Osteoblast (primary cell): Measurements from ENCODE around the gene SEMA6B. TPM values are rescaled to one million over a fixed set of nuclear protein-coding genes. Genes with fewer than 3 reads are reported as not detected.

Source experiments
- DNase-seq: peaks from one replicate; pipeline ENCODE4 v3.0.0; 2011; ENCODE audit warnings: low spot score, mixed read lengths; ENCODE audit not compliant: insufficient read length; ENCODE audit errors: missing footprints
- H2AFZ ChIP-seq: 2 replicates; pipeline ENCODE4 v1.6.0; 2011; ENCODE audit warnings: mild to moderate bottlenecking, low read length
- H3K27ac ChIP-seq: 2 replicates; pipeline ENCODE4 v1.5.1; 2011; ENCODE audit warnings: mild to moderate bottlenecking, low read depth, low read length, moderate library complexity
- H3K27me3 ChIP-seq: 2 replicates; pipeline ENCODE4 v1.6.0; 2012; ENCODE audit warnings: mild to moderate bottlenecking, control low read depth, inconsistent platforms, low read length, moderate library complexity; ENCODE audit not compliant: insufficient read depth
- H3K36me3 ChIP-seq: 2 replicates; pipeline ENCODE4 v1.5.1; 2011; ENCODE audit warnings: mild to moderate bottlenecking, low read length, control low read depth, moderate library complexity; ENCODE audit not compliant: insufficient read depth
- H3K4me1 ChIP-seq: 2 replicates; pipeline ENCODE4 v1.5.1; 2011; ENCODE audit warnings: mild to moderate bottlenecking, low read length, control low read depth, moderate library complexity; ENCODE audit not compliant: insufficient read depth
- H3K4me2 ChIP-seq: 2 replicates; pipeline ENCODE4 v1.6.0; 2011; ENCODE audit warnings: mild to moderate bottlenecking, low read length; ENCODE audit not compliant: insufficient read depth
- H3K4me3 ChIP-seq: fragments of 200-600 bp; sonication (generic); 3 replicates; pipeline ENCODE4 v1.5.1; 2012; ENCODE audit warnings: mild to moderate bottlenecking, low read length, inconsistent platforms; ENCODE audit not compliant: insufficient read depth
- H3K79me2 ChIP-seq: 2 replicates; pipeline ENCODE4 v1.6.0; 2012; ENCODE audit warnings: mild to moderate bottlenecking, low read length, control low read depth, inconsistent platforms; ENCODE audit not compliant: insufficient read depth
- H3K9me3 ChIP-seq: 2 replicates; pipeline ENCODE4 v1.5.1; 2011; ENCODE audit warnings: low read depth, low read length, control low read depth
- H4K20me1 ChIP-seq: 2 replicates; pipeline ENCODE4 v1.6.0; 2012; ENCODE audit warnings: mild to moderate bottlenecking, low read length, control low read depth; ENCODE audit not compliant: insufficient read depth
- CTCF ChIP-seq: IDR thresholded peaks from 2 replicates; pipeline ENCODE4 v1.5.1; 2011; ENCODE audit warnings: mild to moderate bottlenecking, low read depth, low read length, moderate library complexity; ENCODE audit errors: extremely low read depth
- total RNA-seq: library from RNA; depleted of rRNA; stranded (reverse); fragments of >200 nt; gene quantifications from 2 replicates; pipeline ENCODE4 v1.2.3, GENCODE V29; 2012

The SEMA6B gene
- total RNA-seq, 1 donor, result 0.36 TPM

DNA sequence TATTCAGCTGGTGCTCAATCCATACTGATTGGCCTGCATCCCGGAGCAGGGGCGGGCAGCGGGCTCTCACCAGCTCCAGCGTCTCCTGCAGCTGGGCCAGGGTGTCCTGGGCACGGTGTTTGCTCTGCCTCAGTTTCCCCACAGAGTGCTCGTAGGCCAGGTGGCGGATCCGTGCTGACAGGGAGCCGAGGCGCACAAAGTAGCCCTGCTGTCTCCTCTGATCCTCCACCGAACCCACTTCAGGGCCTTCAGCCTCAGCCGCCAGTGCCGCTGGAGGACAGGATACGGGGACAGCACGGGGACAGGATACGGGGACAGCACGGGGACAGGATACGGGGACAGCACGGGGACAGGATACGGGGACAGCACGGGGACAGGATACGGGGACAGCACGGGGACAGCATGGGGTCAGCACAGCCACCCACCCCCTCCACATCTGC lies 33.9 kb downstream of the SEMA6B start:
- DNase-seq, result no peak
- H3K79me2 ChIP-seq, result no peaks in the 10 kb centered on the region
- no peaks in the 10 kb centered on the region for H3K9me3 ChIP-seq
- no peaks in the 10 kb centered on the region for H3K27me3 ChIP-seq
- no peak overlapping the region for H3K4me3 ChIP-seq
- TF ChIP-seq CTCF, result no peak
- no peak overlapping the region for H2AFZ ChIP-seq
- H3K4me1 ChIP-seq, result peaks cover 2% of the 10 kb centered on the region
- H3K4me2 ChIP-seq, result no peak overlapping the region
- H3K27ac ChIP-seq, result no peak overlapping the region
- no peaks in the 10 kb centered on the region for H4K20me1 ChIP-seq
- H3K36me3 ChIP-seq, result no peaks in the 10 kb centered on the region

GRCh38 chr19:4524808-4525562 lies 34.5 kb downstream of the SEMA6B start:
- peak; percentile 97 for DNase-seq

GRCh38 chr19:4523306-4524110 lies 36.0 kb downstream of the SEMA6B start:
- Histone ChIP-seq H3K27ac (no peak overlapping the region), H3K4me2 (no peak overlapping the region), H3K79me2 (no peaks in the 10 kb centered on the region), H4K20me1 (no peaks in the 10 kb centered on the region), H3K4me3 (no peak overlapping the region), H3K27me3 (peaks cover 11% of the 10 kb centered on the region), H3K4me1 (peaks cover 7% of the 10 kb centered on the region), H3K9me3 (no peaks in the 10 kb centered on the region), H2AFZ (no peak overlapping the region), H3K36me3 (no peaks in the 10 kb centered on the region)
- TF ChIP-seq CTCF, result peak; percentile 70
- DNase-seq, result peak; percentile 93

More at GRCh38 chr19:4524808-4525562, 34.5 kb downstream of the SEMA6B start:
- no peaks in the 10 kb centered on the region for H4K20me1 ChIP-seq
- H2AFZ ChIP-seq, result no peak overlapping the region
- H3K4me3 ChIP-seq, result no peak overlapping the region
- peak; percentile 79 for TF ChIP-seq CTCF
- H3K36me3 ChIP-seq, result no peaks in the 10 kb centered on the region
- no peaks in the 10 kb centered on the region for H3K79me2 ChIP-seq
- peaks cover 2% of the 10 kb centered on the region for H3K4me1 ChIP-seq
- H3K27me3 ChIP-seq, result peaks cover under 1% of the 10 kb centered on the region
- H3K9me3 ChIP-seq, result no peaks in the 10 kb centered on the region
- no peak overlapping the region for H3K27ac ChIP-seq
- H3K4me2 ChIP-seq, result no peak overlapping the region

DNA sequence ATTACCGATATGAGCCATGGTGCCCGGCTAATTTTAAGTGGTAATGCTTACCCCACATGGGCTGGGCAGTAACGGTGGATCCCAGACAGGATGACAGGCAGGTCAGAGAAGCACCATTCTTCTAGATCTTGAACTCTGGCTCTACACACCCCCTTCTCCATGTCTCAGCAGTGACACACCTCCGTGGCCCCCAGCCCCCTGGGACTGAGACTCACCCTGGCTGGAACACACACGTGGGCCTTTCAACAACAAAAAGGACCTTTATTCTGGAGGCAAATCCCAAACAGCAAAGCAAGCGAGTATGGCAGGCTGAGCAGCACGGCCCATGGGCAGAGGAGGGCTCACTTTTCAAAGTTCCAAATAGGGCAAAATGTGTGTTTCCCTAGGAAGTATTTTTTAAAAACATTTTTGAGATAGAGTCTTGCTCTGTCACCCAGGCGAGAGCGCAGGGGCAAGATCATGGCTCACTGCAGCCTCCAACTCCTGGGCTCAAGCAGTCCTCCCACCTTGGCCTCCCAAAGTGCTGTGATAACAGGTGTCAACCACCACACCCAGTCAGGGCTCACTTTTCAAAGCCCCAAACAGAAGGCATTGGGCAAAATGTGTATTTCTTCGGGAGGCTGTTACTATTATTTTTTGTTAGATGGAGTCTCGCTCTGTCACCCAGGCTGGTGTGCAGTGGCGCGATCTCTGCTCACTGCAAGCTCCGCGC lies 37.0 kb downstream of the SEMA6B start:
- no peak overlapping the region for H3K27ac ChIP-seq
- no peaks in the 10 kb centered on the region for H3K79me2 ChIP-seq
- H3K27me3 ChIP-seq, result peaks cover 17% of the 10 kb centered on the region
- no peak for TF ChIP-seq CTCF
- no peak overlapping the region for H3K4me3 ChIP-seq
- H2AFZ ChIP-seq, result no peak overlapping the region
- no peaks in the 10 kb centered on the region for H4K20me1 ChIP-seq
- H3K4me2 ChIP-seq, result no peak overlapping the region
- no peak for DNase-seq
- peaks cover 7% of the 10 kb centered on the region for H3K4me1 ChIP-seq
- H3K9me3 ChIP-seq, result no peaks in the 10 kb centered on the region
- no peaks in the 10 kb centered on the region for H3K36me3 ChIP-seq
